HG02970 (cell line): ENCODE data around the gene KRT35.

Experiments
- ATAC-seq: cut with Tn5 transposase; IDR thresholded peaks from one replicate; pipeline ENCODE4 v1.9.1; 2021; ENCODE audit warnings: mild to moderate bottlenecking, moderate library complexity, moderate number of reproducible peaks; ENCODE audit not compliant: unreplicated experiment, low FRiP score

KRT35 gene

GRCh38 chr17:41490000-41490990 is 9.3 kb upstream of the KRT35 start:
- no peak for ATAC-seq

DNA sequence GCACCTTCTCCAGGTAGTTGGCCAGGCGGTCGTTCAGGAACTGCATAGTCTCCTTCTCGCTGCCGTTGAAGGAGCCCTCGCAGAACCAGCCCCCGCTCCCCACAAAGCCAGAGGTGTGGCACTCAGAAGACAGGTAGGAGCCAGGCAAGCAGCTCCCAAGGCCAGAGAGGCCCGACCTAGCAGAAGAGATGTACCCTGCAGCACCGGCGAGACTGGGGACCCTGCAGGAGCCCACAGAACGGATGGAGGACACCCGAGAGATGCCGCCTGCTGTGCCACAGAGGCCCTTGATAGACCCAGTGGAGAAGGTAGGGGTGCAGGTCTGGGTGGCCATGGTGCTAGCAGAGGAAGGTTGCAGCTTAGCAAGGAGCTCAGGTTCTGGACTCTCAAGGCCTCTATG is 8.6 kb upstream of the KRT35 start, which contains the start of gene KRT36:
Gene KRT36, minus strand, starts transcription at position 380 of the 400 bp plus-strand sequence. Its CDS starts 46 bp downstream, at position 334.
- no peak for ATAC-seq

- no peak for ATAC-seq
Measured at GRCh38 chr17:41486809-41487530, 6.0 kb upstream of the KRT35 start.

- ATAC-seq: no peak
Measured at GRCh38 chr17:41486316-41486715, 5.4 kb upstream of the KRT35 start.

- no peak for ATAC-seq
Measured at GRCh38 chr17:41484920-41485904, 4.3 kb upstream of the KRT35 start.

- no peak for ATAC-seq
Measured at GRCh38 chr17:41483991-41484826, 3.3 kb upstream of the KRT35 start.

- ATAC-seq: no peak
Measured at GRCh38 chr17:41483531-41483930, 2.6 kb upstream of the KRT35 start.

GRCh38 chr17:41480581-41480980 is 370 bp downstream of the KRT35 start:
- no peak for ATAC-seq

- ATAC-seq: no peak
Measured at GRCh38 chr17:41480136-41480535, 815 bp downstream of the KRT35 start.

DNA sequence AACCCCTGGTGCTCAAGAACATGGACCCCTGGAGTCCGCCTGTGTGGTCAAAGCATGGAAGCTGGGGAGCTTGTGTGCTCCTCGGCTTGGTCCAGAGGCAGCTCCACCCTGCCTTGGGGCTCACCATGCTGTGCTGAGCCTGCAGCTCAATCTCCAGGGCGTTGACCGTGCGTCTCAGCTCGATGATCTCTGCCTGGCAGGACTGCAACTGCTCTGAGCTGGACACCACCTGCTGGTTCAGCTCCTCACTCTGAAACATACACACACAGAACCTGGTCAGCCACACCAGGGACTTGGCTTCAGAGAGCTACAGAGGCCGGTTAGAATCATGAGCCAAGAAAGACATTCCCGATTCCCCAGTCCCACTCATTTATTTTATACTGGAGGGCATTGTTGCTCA is 2.7 kb downstream of the KRT35 start:
- no peak for ATAC-seq

DNA sequence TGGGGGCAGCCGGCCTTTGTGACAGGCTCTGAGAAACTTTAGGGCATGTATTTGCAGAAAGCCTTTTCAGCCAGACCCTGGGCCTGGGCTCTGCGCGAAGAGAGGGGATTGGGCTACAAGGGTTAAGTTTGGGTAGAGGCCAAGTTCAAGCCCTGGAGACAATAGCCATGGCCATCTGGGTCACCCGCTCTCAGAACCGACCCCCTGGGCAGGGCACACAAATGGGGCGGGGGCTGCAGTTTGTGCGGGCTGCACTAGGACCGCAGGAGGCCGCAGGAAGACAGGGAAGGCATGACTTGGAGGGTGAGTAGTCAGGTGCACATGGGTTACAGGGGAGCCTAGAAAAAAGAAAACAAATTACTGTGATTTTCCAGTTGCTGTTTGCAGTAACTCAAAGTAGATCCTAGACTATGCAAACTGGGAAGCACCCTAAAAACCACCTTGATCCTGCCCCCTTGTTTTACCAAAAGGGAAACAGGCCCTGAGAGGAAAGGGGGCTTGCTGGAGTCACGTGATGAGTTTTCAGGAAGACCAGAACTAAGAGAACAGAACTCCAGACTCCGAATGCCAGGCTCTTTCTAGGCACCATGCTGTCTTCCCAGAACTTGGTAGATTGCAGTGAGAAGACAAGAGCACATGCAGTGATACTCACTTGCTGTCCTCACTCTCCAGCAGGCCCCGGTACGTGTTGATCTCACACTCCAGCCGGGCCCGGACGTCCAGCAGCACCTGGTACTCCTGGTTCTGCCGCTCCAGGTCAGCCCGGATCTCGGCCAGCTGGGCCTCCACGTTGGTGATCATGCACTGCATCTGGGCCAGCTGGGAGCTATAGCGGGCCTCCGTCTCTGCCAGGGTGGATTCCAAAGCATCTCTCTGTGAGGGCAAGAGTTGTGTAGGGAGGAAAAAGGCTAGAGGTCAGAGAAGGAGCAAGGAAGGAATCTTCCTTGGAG is 3.8 kb downstream of the KRT35 start:
- ATAC-seq: no peak

GRCh38 chr17:41475421-41475820 is 5.5 kb downstream of the KRT35 start:
- ATAC-seq: no peak

- ATAC-seq: no peak
Measured at GRCh38 chr17:41474863-41475262, 6.1 kb downstream of the KRT35 start.

GRCh38 chr17:41468346-41468745 is 12.6 kb downstream of the KRT35 start:
- ATAC-seq: no peak

- no peak for ATAC-seq
Measured at GRCh38 chr17:41467561-41467960, 13.4 kb downstream of the KRT35 start.

- no peak for ATAC-seq
Measured at GRCh38 chr17:41466988-41467387, 14.0 kb downstream of the KRT35 start, which contains the start of gene KRT32. TSS of gene KRT32 (minus strand) at chr17:41467386. CDS start at chr17:41467325, 61 bp downstream.

DNA sequence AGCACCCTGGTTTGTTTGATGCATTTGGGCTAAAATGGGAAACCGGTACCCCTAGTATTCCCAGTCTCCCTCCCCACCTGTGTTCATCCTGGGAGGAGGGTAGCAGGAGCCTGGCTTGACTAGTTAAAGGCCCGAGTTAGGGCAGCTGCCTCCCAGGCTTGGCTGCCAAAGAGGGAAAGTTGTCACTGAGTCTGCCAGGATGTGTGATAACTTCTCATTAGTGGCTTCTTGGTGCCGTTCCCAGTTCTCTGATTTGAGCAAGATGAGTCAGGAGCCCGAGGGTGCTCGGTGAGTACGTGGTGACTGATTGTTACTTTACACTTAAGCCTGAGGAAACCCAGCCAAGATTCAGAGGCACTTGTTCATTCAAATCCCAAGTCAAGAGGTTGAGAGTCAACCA is 16.3 kb downstream of the KRT35 start:
- no peak for ATAC-seq

DNA sequence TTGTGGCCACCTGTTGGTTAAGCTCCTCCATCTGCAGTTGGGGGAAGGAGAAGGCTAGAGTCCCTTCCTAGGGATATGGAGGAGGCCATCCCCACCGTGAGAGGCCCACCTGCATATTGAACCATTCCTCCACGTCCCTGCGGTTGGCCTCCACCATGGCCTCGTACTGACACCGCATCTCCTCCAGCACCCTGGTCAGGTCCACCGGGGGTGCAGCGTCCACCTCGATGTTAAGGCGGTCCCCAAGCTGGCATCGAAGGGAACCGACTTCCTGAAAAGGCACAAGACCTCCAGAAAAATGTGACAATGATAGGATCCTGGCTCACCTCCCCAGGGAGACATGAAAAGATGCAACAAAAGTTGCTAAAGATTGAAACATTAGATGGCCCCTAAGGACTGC is 16.8 kb downstream of the KRT35 start:
- no peak for ATAC-seq
